Nephron progenitor cell (in vitro differentiated cells): ENCODE measurements around the gene SERINC2.

Experiments
- DNase-seq: peaks from one replicate; pipeline ENCODE4 v3.0.0; 2021
- H3K27ac Mint-ChIP-seq: 2 replicates; pipeline ENCODE4 v1.8.0; 2021; ENCODE audit warnings: mild to moderate bottlenecking, moderate library complexity, mixed read lengths
- H3K27me3 Mint-ChIP-seq: 2 replicates; pipeline ENCODE4 v1.8.0; 2021; ENCODE audit warnings: mild to moderate bottlenecking, low read depth, mixed read lengths; ENCODE audit not compliant: poor library complexity
- H3K36me3 Mint-ChIP-seq: 2 replicates; pipeline ENCODE4 v1.8.0; 2021; ENCODE audit warnings: low read depth, mixed read lengths
- H3K4me1 Mint-ChIP-seq: 2 replicates; pipeline ENCODE4 v1.8.0; 2021; ENCODE audit warnings: mixed read lengths
- H3K4me3 Mint-ChIP-seq: 2 replicates; pipeline ENCODE4 v1.8.0; 2021; ENCODE audit warnings: mild to moderate bottlenecking, moderate library complexity, mixed read lengths
- H3K9me3 Mint-ChIP-seq: 2 replicates; pipeline ENCODE4 v1.8.0; 2021; ENCODE audit warnings: mild to moderate bottlenecking, moderate library complexity, mixed read lengths
- TF ChIP-seq, protein P1 (sequence below): fragments of 200-600 bp; sonication (generic); IDR thresholded peaks from 2 replicates; pipeline ENCODE4 v1.5.0; 2021; ENCODE audit warnings: antibody characterized with exemption

Gene SERINC2

DNA sequence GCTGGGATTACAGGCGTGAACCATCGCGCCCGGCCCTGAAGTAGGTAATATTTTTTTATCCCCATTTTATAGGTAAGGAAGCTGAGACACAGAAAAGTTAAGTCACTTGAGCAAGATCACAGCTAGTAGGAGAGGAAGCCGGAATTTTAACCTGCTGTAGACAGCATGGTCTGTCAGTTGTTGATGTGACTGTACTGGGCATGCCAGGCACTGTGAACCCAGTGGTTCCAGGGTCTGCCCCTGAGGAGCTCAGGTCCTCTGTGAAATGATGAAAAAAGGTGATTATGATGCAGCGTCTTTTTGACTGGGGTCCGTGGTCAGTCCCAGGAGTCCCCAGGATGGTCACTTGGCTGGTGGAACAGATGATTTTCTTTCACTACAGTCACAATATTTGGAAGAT lies 23.4 kb upstream of the SERINC2 start:
- TF ChIP-seq, protein P1, sequence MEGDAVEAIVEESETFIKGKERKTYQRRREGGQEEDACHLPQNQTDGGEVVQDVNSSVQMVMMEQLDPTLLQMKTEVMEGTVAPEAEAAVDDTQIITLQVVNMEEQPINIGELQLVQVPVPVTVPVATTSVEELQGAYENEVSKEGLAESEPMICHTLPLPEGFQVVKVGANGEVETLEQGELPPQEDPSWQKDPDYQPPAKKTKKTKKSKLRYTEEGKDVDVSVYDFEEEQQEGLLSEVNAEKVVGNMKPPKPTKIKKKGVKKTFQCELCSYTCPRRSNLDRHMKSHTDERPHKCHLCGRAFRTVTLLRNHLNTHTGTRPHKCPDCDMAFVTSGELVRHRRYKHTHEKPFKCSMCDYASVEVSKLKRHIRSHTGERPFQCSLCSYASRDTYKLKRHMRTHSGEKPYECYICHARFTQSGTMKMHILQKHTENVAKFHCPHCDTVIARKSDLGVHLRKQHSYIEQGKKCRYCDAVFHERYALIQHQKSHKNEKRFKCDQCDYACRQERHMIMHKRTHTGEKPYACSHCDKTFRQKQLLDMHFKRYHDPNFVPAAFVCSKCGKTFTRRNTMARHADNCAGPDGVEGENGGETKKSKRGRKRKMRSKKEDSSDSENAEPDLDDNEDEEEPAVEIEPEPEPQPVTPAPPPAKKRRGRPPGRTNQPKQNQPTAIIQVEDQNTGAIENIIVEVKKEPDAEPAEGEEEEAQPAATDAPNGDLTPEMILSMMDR = no peak
- DNase-seq = no peak
- Mint-ChIP-seq H3K4me3 (no peak overlapping the region), H3K4me1 (peaks cover 5% of the 10 kb centered on the region), H3K27ac (no peak overlapping the region), H3K27me3 (peaks cover 5% of the 10 kb centered on the region), H3K9me3 (no peaks in the 10 kb centered on the region), H3K36me3 (no peaks in the 10 kb centered on the region)

DNA sequence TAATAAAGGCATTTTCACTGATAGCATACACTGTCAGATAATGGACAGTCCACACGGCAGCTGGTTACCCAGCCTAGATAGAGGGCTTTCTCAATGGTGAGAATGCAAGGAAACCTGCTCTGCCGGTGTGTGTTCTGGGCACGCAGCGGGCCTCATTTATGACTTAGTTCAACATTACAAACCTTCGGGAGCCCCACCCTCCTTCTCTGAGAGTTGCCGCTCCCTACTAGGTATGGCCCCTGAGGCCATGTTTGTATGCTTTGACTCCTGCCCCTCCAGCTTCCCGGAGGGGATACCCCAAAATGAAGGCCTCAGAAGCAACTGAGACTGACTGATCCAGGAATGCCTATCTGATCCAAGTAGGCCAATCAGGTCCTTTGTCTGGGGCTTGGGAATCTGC lies 22.9 kb upstream of the SERINC2 start:
- peaks cover 5% of the 10 kb centered on the region for H3K4me1 Mint-ChIP-seq
- DNase-seq = no peak
- no peak overlapping the region for H3K27ac Mint-ChIP-seq
- TF ChIP-seq, protein P1 = no peak
- peaks cover 7% of the 10 kb centered on the region for H3K27me3 Mint-ChIP-seq
- H3K9me3 Mint-ChIP-seq = no peaks in the 10 kb centered on the region
- H3K36me3 Mint-ChIP-seq = no peaks in the 10 kb centered on the region
- H3K4me3 Mint-ChIP-seq = no peak overlapping the region

DNA sequence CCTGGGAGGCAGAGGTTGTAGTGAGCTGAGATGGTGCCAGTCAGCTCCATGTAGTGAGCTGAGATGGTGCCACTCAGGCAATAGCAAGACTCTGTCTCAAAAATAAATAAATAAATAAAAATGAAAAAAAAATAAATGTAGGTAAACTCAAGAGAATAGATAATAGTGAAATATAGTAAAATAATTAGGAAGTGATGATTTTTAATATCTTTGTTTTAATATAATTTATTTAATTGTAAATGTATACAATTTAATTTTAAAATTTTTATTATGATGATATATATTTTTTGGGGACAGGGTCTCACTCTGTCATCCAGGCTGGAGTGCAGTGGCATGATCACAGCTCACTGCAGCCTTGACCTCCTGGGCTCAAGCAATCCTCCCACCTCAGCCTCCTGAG lies 19.6 kb upstream of the SERINC2 start:
- Mint-ChIP-seq H3K27me3 (peaks cover 14% of the 10 kb centered on the region), H3K36me3 (no peaks in the 10 kb centered on the region), H3K4me3 (no peak overlapping the region), H3K27ac (no peak overlapping the region), H3K4me1 (peaks cover 19% of the 10 kb centered on the region), H3K9me3 (no peaks in the 10 kb centered on the region)
- DNase-seq = no peak
- TF ChIP-seq, protein P1 = no peak

DNA sequence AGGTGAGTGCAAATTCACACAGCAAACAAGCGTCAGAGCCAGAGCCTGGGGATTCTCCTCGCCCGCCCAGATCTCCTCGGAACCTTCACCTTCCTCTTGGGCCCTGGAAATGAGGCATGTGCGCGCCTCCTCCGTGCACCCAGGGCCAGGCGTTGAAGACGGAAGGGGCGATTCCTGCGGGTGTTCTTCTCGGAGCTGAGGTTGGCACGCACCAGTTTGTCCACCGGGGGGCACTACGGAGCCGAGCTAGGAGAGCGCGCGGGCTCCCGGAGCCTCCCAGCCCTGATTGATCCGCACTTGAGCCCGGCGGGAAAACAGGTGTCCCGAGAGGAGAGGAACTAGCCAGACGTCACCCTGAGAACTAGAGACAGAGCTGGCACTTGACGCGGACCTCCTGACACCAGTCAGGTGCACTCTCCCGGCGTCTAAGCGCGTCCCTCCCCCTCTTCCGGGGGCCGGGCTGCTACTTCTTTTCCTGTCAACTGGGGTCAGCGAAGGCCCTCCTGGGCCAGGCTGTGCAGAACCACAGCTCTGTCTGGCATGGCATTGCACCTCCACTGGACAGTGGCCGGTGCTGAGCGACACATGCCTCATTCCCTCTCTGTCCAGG lies 18.3 kb upstream of the SERINC2 start:
- no peaks in the 10 kb centered on the region for H3K9me3 Mint-ChIP-seq
- H3K4me3 Mint-ChIP-seq = peak overlapping the region; percentile 71
- peaks cover 19% of the 10 kb centered on the region for H3K4me1 Mint-ChIP-seq
- peak; percentile 95 for DNase-seq
- no peaks in the 10 kb centered on the region for H3K36me3 Mint-ChIP-seq
- TF ChIP-seq, protein P1 = peak; percentile 88
- no peak overlapping the region for H3K27ac Mint-ChIP-seq
- H3K27me3 Mint-ChIP-seq = peaks cover 14% of the 10 kb centered on the region

DNA sequence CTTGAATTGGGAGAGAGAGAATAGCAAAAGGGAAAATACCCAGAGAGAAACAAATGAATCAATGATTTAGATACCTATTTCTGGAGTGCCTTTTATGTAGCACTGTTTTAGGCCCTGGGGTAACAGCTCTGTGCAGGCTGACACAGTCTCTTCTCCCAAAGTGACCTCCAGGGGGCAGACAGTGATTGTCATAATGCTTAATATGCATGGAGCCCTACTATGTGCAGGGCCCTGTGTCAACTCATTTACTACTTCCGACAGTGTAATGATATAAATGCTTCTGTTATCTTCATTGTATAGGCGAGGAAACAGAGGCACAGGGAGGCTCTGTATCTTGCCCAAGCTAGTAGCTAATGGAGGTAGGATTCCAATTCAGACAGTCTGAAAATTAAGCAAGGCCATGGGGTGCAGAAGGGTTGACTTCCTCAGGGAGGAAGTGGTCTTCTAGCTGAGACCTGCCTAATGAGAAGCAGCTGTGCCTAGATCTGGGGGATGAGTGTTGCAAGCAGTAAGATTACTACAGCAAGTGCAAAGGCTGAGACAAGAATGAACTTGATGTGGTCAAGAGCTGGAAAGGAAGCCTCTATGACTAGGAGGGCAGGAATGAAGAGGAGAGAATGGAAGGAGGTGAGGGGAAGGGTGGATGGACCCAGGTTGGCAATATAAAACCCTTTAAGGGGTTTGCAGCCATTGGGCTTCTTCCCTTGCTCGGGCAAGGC lies 16.2 kb upstream of the SERINC2 start:
- H3K27ac Mint-ChIP-seq = no peak overlapping the region
- peaks cover 17% of the 10 kb centered on the region for H3K27me3 Mint-ChIP-seq
- no peaks in the 10 kb centered on the region for H3K36me3 Mint-ChIP-seq
- no peak for DNase-seq
- H3K4me3 Mint-ChIP-seq = no peak overlapping the region
- TF ChIP-seq, protein P1 = peak; percentile 18
- peaks cover 19% of the 10 kb centered on the region for H3K4me1 Mint-ChIP-seq
- H3K9me3 Mint-ChIP-seq = no peaks in the 10 kb centered on the region
